Measurements from ENCODE around the gene FOXO4. TPM values are rescaled to one million over a fixed set of nuclear protein-coding genes. Genes with fewer than 3 reads are reported as not detected.

Gene FOXO4
- total RNA-seq, 2 donors from 2014 or later = 15.1 to 15.3 TPM

- Mint-ChIP-seq H3K9me3 (no peaks in the 10 kb centered on the region), H3K27me3 (ENCODE audit: low read depth) (no peaks in the 10 kb centered on the region), H3K27ac (peak overlapping the region; percentile 81), H3K4me1 (ENCODE audit: low read depth) (peaks cover 12% of the 10 kb centered on the region), H3K4me3 (no peak overlapping the region), H3K36me3 (ENCODE audit: insufficient read depth in 2 of 2) (no peaks in the 10 kb centered on the region)
- DNase-seq (no peak), ATAC-seq (replicated peaks in 1 of 2) (peak in 1 of 2 donors; percentile 25)
These were observed 13.5 kb upstream of the FOXO4 start for GRCh38 chrX:71082124-71082647.

GRCh38 chrX:71082822-71083221, 12.8 kb upstream of the FOXO4 start:
- ATAC-seq (replicated peaks in 1 of 2) (no peak), DNase-seq (no peak)
- no peaks in the 10 kb centered on the region for H3K36me3 Mint-ChIP-seq (ENCODE audit: insufficient read depth in 2 of 2)
- H3K4me3 Mint-ChIP-seq = no peak overlapping the region
- H3K9me3 Mint-ChIP-seq = no peaks in the 10 kb centered on the region
- no peak overlapping the region for H3K27ac Mint-ChIP-seq
- H3K4me1 Mint-ChIP-seq (ENCODE audit: low read depth) = peaks cover 12% of the 10 kb centered on the region
- no peaks in the 10 kb centered on the region for H3K27me3 Mint-ChIP-seq (ENCODE audit: low read depth)

- Mint-ChIP-seq H3K27ac (no peak overlapping the region), H3K36me3 (ENCODE audit: insufficient read depth in 2 of 2) (no peaks in the 10 kb centered on the region), H3K4me3 (no peak overlapping the region), H3K27me3 (ENCODE audit: low read depth) (no peaks in the 10 kb centered on the region), H3K4me1 (ENCODE audit: low read depth) (peaks cover 12% of the 10 kb centered on the region), H3K9me3 (no peaks in the 10 kb centered on the region)
- DNase-seq (no peak), ATAC-seq (replicated peaks in 1 of 2) (no peak)
These were observed 9.8 kb upstream of the FOXO4 start for GRCh38 chrX:71085900-71086299.

GRCh38 chrX:71091263-71091662, 4.4 kb upstream of the FOXO4 start:
- Mint-ChIP-seq H3K4me3 (no peak overlapping the region), H3K27ac (no peak overlapping the region), H3K9me3 (no peaks in the 10 kb centered on the region), H3K4me1 (ENCODE audit: low read depth) (peaks cover 13% of the 10 kb centered on the region), H3K27me3 (ENCODE audit: low read depth) (peaks cover 21% of the 10 kb centered on the region), H3K36me3 (ENCODE audit: insufficient read depth in 2 of 2) (peaks cover 0 to 1% of the 10 kb centered on the region in 2 donors)
- ATAC-seq (replicated peaks in 1 of 2) (no peak), DNase-seq (no peak)

GRCh38 chrX:71095033-71095432, 618 bp upstream of the FOXO4 start:
- Mint-ChIP-seq H3K4me3 (peak overlapping the region; percentile 98 to 100), H3K27me3 (ENCODE audit: low read depth) (peaks cover 36% of the 10 kb centered on the region), H3K36me3 (ENCODE audit: insufficient read depth in 2 of 2) (peaks cover 0 to 1% of the 10 kb centered on the region in 2 donors), H3K27ac (no peak overlapping the region), H3K9me3 (no peaks in the 10 kb centered on the region), H3K4me1 (ENCODE audit: low read depth) (peaks cover 32% of the 10 kb centered on the region)
- ATAC-seq (replicated peaks in 1 of 2) (no peak), DNase-seq (no peak)

- Mint-ChIP-seq H3K36me3 (ENCODE audit: insufficient read depth in 2 of 2) (peaks cover 0 to 1% of the 10 kb centered on the region in 2 donors), H3K4me1 (ENCODE audit: low read depth) (peaks cover 40% of the 10 kb centered on the region), H3K4me3 (peak overlapping the region; percentile 98 to 100), H3K9me3 (no peaks in the 10 kb centered on the region), H3K27me3 (ENCODE audit: low read depth) (peaks cover 42% of the 10 kb centered on the region), H3K27ac (peak overlapping the region; percentile 94)
- peak in 1 of 2 donors; percentile 18 for DNase-seq
- peak; percentile 59 for ATAC-seq (replicated peaks in 1 of 2)
These were observed 519 bp downstream of the FOXO4 start for GRCh38 chrX:71095981-71096759.

- peaks cover 45% of the 10 kb centered on the region for H3K4me1 Mint-ChIP-seq (ENCODE audit: low read depth)
These were observed 1.0 kb downstream of the FOXO4 start for GRCh38 chrX:71096760-71097032.

GRCh38 chrX:71098302-71098701, 2.7 kb downstream of the FOXO4 start:
- DNase-seq = peak; percentile 73 to 77
- Mint-ChIP-seq H3K36me3 (ENCODE audit: insufficient read depth in 2 of 2) (peaks cover 0 to 1% of the 10 kb centered on the region in 2 donors), H3K9me3 (no peaks in the 10 kb centered on the region), H3K27ac (peak overlapping the region; percentile 32), H3K4me3 (peak overlapping the region in 1 of 2 donors; percentile 60), H3K4me1 (ENCODE audit: low read depth) (peaks cover 58% of the 10 kb centered on the region), H3K27me3 (ENCODE audit: low read depth) (peaks cover 40% of the 10 kb centered on the region)
- ATAC-seq (replicated peaks in 1 of 2) = peak; percentile 40 to 47

More at GRCh38 chrX:71096760-71097032, 1.0 kb downstream of the FOXO4 start:
- Mint-ChIP-seq H3K4me3 (peak overlapping the region; percentile 98 to 100), H3K9me3 (no peaks in the 10 kb centered on the region), H3K27ac (no peak overlapping the region), H3K27me3 (ENCODE audit: low read depth) (peaks cover 42% of the 10 kb centered on the region), H3K36me3 (ENCODE audit: insufficient read depth in 2 of 2) (peaks cover 0 to 1% of the 10 kb centered on the region in 2 donors)
- DNase-seq (no peak), ATAC-seq (replicated peaks in 1 of 2) (peak in 1 of 2 donors; percentile 4)

GRCh38 chrX:71098951-71099506, 3.4 kb downstream of the FOXO4 start:
- Mint-ChIP-seq H3K9me3 (no peaks in the 10 kb centered on the region), H3K27ac (no peak overlapping the region), H3K36me3 (ENCODE audit: insufficient read depth in 2 of 2) (peaks cover 0 to 1% of the 10 kb centered on the region in 2 donors), H3K27me3 (ENCODE audit: low read depth) (peaks cover 33% of the 10 kb centered on the region), H3K4me3 (no peak overlapping the region), H3K4me1 (ENCODE audit: low read depth) (peaks cover 61% of the 10 kb centered on the region)
- no peak for ATAC-seq (replicated peaks in 1 of 2)
- DNase-seq = no peak

GRCh38 chrX:71099736-71100135, 4.1 kb downstream of the FOXO4 start:
- H3K27ac Mint-ChIP-seq = no peak overlapping the region
- ATAC-seq (replicated peaks in 1 of 2) (no peak), DNase-seq (no peak)
- no peaks in the 10 kb centered on the region for H3K9me3 Mint-ChIP-seq
- H3K36me3 Mint-ChIP-seq (ENCODE audit: insufficient read depth in 2 of 2) = peaks cover 0 to 3% of the 10 kb centered on the region in 2 donors
- H3K4me3 Mint-ChIP-seq = no peak overlapping the region
- H3K4me1 Mint-ChIP-seq (ENCODE audit: low read depth) = peaks cover 68% of the 10 kb centered on the region
- H3K27me3 Mint-ChIP-seq (ENCODE audit: low read depth) = peaks cover 26% of the 10 kb centered on the region

GRCh38 chrX:71100581-71101505, 5.2 kb downstream of the FOXO4 start:
- Mint-ChIP-seq H3K36me3 (ENCODE audit: insufficient read depth in 2 of 2) (peaks cover 0 to 6% of the 10 kb centered on the region in 2 donors), H3K4me3 (no peak overlapping the region), H3K9me3 (no peaks in the 10 kb centered on the region), H3K4me1 (ENCODE audit: low read depth) (peaks cover 72% of the 10 kb centered on the region), H3K27me3 (ENCODE audit: low read depth) (peaks cover 22% of the 10 kb centered on the region), H3K27ac (peak overlapping the region; percentile 33)
- DNase-seq (no peak), ATAC-seq (replicated peaks in 1 of 2) (peak in 1 of 2 donors; percentile 17)

GRCh38 chrX:71102292-71102691, 6.6 kb downstream of the FOXO4 start:
- peaks cover 82% of the 10 kb centered on the region for H3K4me1 Mint-ChIP-seq (ENCODE audit: low read depth)

More at GRCh38 chrX:71102292-71102691, 6.6 kb downstream of the FOXO4 start:
- ATAC-seq (replicated peaks in 1 of 2) (no peak), DNase-seq (no peak)
- peaks cover 7 to 8% of the 10 kb centered on the region in 2 donors for H3K36me3 Mint-ChIP-seq (ENCODE audit: insufficient read depth in 2 of 2)
- peak overlapping the region; percentile 91 for H3K27ac Mint-ChIP-seq
- peaks cover 0 to 2% of the 10 kb centered on the region in 2 donors for H3K9me3 Mint-ChIP-seq
- H3K4me3 Mint-ChIP-seq = no peak overlapping the region
- H3K27me3 Mint-ChIP-seq (ENCODE audit: low read depth) = peaks cover 19% of the 10 kb centered on the region
